B cell (primary cell): ENCODE data around the gene ZNF268. TPM values are rescaled to one million over a fixed set of nuclear protein-coding genes. Genes with fewer than 3 reads are reported as not detected.

Experiments used
- ATAC-seq: fragments of 200-7000 bp; cut with Tn5 transposase; one replicate; pipeline ENCODE4 v1.10.0; 2021; ENCODE audit warnings: low read depth, mild to moderate bottlenecking, moderate number of reproducible peaks, moderate library complexity
- CTCF ChIA-PET: fragments of 350-600 bp; sonication (Branson Sonifier 250); formaldehyde crosslinking; loops from one replicate; lab custom pipeline; 2021; ENCODE audit warnings: antibody characterized with exemption, inconsistent platforms; lab: Charles Lee
- POLR2A ChIA-PET: fragments of 350-600 bp; sonication (Branson Sonifier 250); formaldehyde crosslinking; loops from one replicate; lab custom pipeline; 2021; ENCODE audit warnings: antibody characterized with exemption; lab: Charles Lee
- DNase-seq: peaks from one replicate; pipeline ENCODE4 v3.0.0; 2013
- H2AFZ ChIP-seq: 2 replicates; pipeline ENCODE4 v1.6.1; 2012; ENCODE audit warnings: mild to moderate bottlenecking, low read depth, low read length; ENCODE audit not compliant: insufficient read depth, poor library complexity, severe bottlenecking
- H3K27ac ChIP-seq, 2 donors: 1 replicate in 1 of 2; 2 replicates in 1 of 2; pipeline ENCODE4 v1.5.1; 2012 to 2013; ENCODE audit warnings: low read length in 2 of 2, mild to moderate bottlenecking in 2 of 2, moderate library complexity in 1 of 2
- H3K27me3 ChIP-seq, 4 experiments: fragments of 200-600 bp in 1 of 4; sonication (generic) in 1 of 4; replicated peaks in 1 of 4; 1 replicate in 2 of 4; 2 replicates in 2 of 4; pipeline versions ENCODE4 v1.6.1 to v1.7.0; 2013 to 2016; ENCODE audit warnings: low read length in 3 of 4, mild to moderate bottlenecking in 2 of 4, mixed read lengths in 1 of 4, moderate library complexity in 1 of 4; ENCODE audit not compliant: insufficient read depth in 4 of 4, control insufficient read depth in 3 of 4; ENCODE audit errors: control extremely low read depth in 1 of 4
- H3K36me3 ChIP-seq, 2 experiments: replicated peaks in 1 of 2; 1 replicate in 1 of 2; 2 replicates in 1 of 2; pipeline versions ENCODE4 v1.6.1 to v1.7.1; 2013; ENCODE audit warnings: low read length in 1 of 2; ENCODE audit not compliant: insufficient read depth in 2 of 2, control insufficient read depth in 1 of 2; ENCODE audit errors: control extremely low read depth in 1 of 2, extremely low read depth in 1 of 2
- H3K4me1 ChIP-seq, 2 donors: fragments of 200-600 bp in 1 of 2; sonication (generic) in 1 of 2; 1 replicate in 1 of 2; 2 replicates in 1 of 2; pipeline versions ENCODE4 v1.5.1 to v1.6.1; 2013 to 2017; ENCODE audit warnings: low read length in 2 of 2; ENCODE audit not compliant: control insufficient read depth in 2 of 2, insufficient read depth in 2 of 2
- H3K4me2 ChIP-seq: replicated peaks from 2 replicates; pipeline ENCODE3; 2012; ENCODE audit warnings: mild to moderate bottlenecking, low read depth, low read length; ENCODE audit not compliant: poor library complexity, severe bottlenecking
- H3K4me3 ChIP-seq, 5 experiments: fragments of 200-600 bp in 1 of 5; sonication (generic) in 1 of 5; 1 replicate in 3 of 5; 2 replicates in 2 of 5; pipeline versions ENCODE4 v1.5.1 to v1.7.0; 2011 to 2016; ENCODE audit warnings: low read length in 4 of 5, mild to moderate bottlenecking in 4 of 5, low read depth in 2 of 5, control low read depth in 1 of 5, moderate library complexity in 1 of 5; ENCODE audit not compliant: insufficient read depth in 1 of 5; ENCODE audit errors: control extremely low read depth in 1 of 5, extremely low read depth in 1 of 5
- H3K79me2 ChIP-seq: fragments of 200-600 bp; sonication (generic); one replicate; pipeline ENCODE4 v1.6.0; 2016; ENCODE audit warnings: low read length; ENCODE audit not compliant: control insufficient read depth, insufficient read depth
- H3K9ac ChIP-seq: fragments of 200-600 bp; sonication (generic); 2 replicates; pipeline ENCODE4 v1.6.1; 2017; ENCODE audit warnings: mild to moderate bottlenecking, low read length, moderate library complexity
- H3K9me3 ChIP-seq, 3 donors: one replicate each; pipeline versions ENCODE4 v1.6.1 to v1.7.1; 2013; ENCODE audit warnings: low read length in 2 of 3; ENCODE audit not compliant: control insufficient read depth in 2 of 3, insufficient read depth in 1 of 3; ENCODE audit errors: control extremely low read depth in 1 of 3
- H4K20me1 ChIP-seq: 2 replicates; pipeline ENCODE4 v1.6.0; 2012; ENCODE audit warnings: mild to moderate bottlenecking, low read length; ENCODE audit not compliant: insufficient read depth, control insufficient read depth, poor library complexity, severe bottlenecking
- H3K27ac Mint-ChIP-seq: one replicate; pipeline ENCODE4 v1.8.0; 2021; ENCODE audit warnings: mixed read lengths
- H3K27me3 Mint-ChIP-seq: one replicate; pipeline ENCODE4 v1.8.0; 2021; ENCODE audit warnings: mixed read lengths
- H3K4me1 Mint-ChIP-seq: one replicate; pipeline ENCODE4 v1.8.0; 2021; ENCODE audit warnings: mixed read lengths
- H3K4me3 Mint-ChIP-seq: one replicate; pipeline ENCODE4 v1.8.0; 2021; ENCODE audit warnings: mixed read lengths
- H3K9me3 Mint-ChIP-seq: one replicate; pipeline ENCODE4 v1.8.0; 2022; ENCODE audit warnings: mixed read lengths; ENCODE audit not compliant: insufficient read depth
- CTCF ChIP-seq: fragments of 200-600 bp; IDR thresholded peaks from one replicate; pipeline ENCODE4 v1.8.0; 2022; ENCODE audit warnings: antibody characterized with exemption, mild to moderate bottlenecking
- EZH2 ChIP-seq: IDR thresholded peaks from 2 replicates; pipeline ENCODE4 v1.6.1; 2012; ENCODE audit warnings: borderline replicate concordance, low read depth, mild to moderate bottlenecking, moderate library complexity, low read length; ENCODE audit not compliant: insufficient read depth, poor library complexity, severe bottlenecking
- WGBS: methylation state at CpG from one replicate; pipeline ENCODE4 v1.1.5; 2013; ENCODE audit warnings: missing lambda C conversion rate; ENCODE audit not compliant: insufficient coverage; 5-methylcytosine and 5-hydroxymethylcytosine counted together
- intact Hi-C: fragments of 100-400 bp; cut with micrococcal nuclease; formaldehyde crosslinking; loops from one replicate; pipeline ENCODE4 v1.10.0; 2022
- polyA plus RNA-seq: library from polyadenylated mRNA; depleted of rRNA; stranded (reverse); fragments of >200 nt; gene quantifications from 2 replicates; pipeline ENCODE4 v1.2.3, GENCODE V29; 2012
- total RNA-seq, 2 donors: library from RNA; stranded (reverse); fragments of 120-200 nt in 1 of 2; gene quantifications; 1 replicate in 1 of 2; 2 replicates in 1 of 2; pipeline versions ENCODE4 v1.2.3 to v1.2.4, GENCODE V29; 2013 to 2022

The ZNF268 gene
- total and polyA plus RNA-seq, 2 donors (not counting 1 experiment from before 2014, with no cell fraction given): 4.1 to 37.1 TPM

GRCh38 chr12:133233006-133233405, 51.7 kb downstream of the ZNF268 start:
- POLR2A ChIA-PET: no interaction called here
- Histone ChIP-seq H3K36me3 (no peaks in the 10 kb centered on the region), H2AFZ (no peak overlapping the region), H3K27ac (no peak overlapping the region), H3K79me2 (no peaks in the 10 kb centered on the region), H3K4me1 (no peaks in the 10 kb centered on the region), H3K27me3 (no peaks in the 10 kb centered on the region), H4K20me1 (no peaks in the 10 kb centered on the region), H3K9ac (no peak overlapping the region), H3K4me3 (no peak overlapping the region), H3K9me3 (peaks cover 0 to 77% (median 0%) of the 10 kb centered on the region in 3 donors), H3K4me2 (no peak overlapping the region)
- WGBS: 89% methylated on average over 6 of the region's 6 CpGs
- no peak overlapping the region for H3K4me3 Mint-ChIP-seq
- DNase-seq: no peak
- TF ChIP-seq EZH2: no peak
- TF ChIP-seq CTCF: no peak
- no peaks in the 10 kb centered on the region for H3K27me3 Mint-ChIP-seq
- intact Hi-C loops: no loop called here
- ATAC-seq: no peak
- no peaks in the 10 kb centered on the region for H3K4me1 Mint-ChIP-seq
- CTCF ChIA-PET: no interaction called here
- no peak overlapping the region for H3K27ac Mint-ChIP-seq
- H3K9me3 Mint-ChIP-seq: no peaks in the 10 kb centered on the region

GRCh38 chr12:133233993-133234564, 52.8 kb downstream of the ZNF268 start:
- H3K9me3 Mint-ChIP-seq: no peaks in the 10 kb centered on the region
- H3K4me1 ChIP-seq: no peaks in the 10 kb centered on the region
- no peak overlapping the region for H3K9ac ChIP-seq
- H2AFZ ChIP-seq: no peak overlapping the region
- no peaks in the 10 kb centered on the region for H3K79me2 ChIP-seq
- POLR2A ChIA-PET: no interaction called here
- H3K27me3 Mint-ChIP-seq: no peaks in the 10 kb centered on the region
- no peaks in the 10 kb centered on the region for H3K27me3 ChIP-seq
- H3K4me3 Mint-ChIP-seq: no peak overlapping the region
- ATAC-seq: no peak
- H3K27ac ChIP-seq: no peak overlapping the region
- no peaks in the 10 kb centered on the region for H3K36me3 ChIP-seq
- no peak overlapping the region for H3K27ac Mint-ChIP-seq
- H4K20me1 ChIP-seq: no peaks in the 10 kb centered on the region
- H3K9me3 ChIP-seq: peaks cover 0 to 72% (median under 1%) of the 10 kb centered on the region in 3 donors
- WGBS: 94% methylated on average over 18 of the region's 18 CpGs
- no peaks in the 10 kb centered on the region for H3K4me1 Mint-ChIP-seq
- intact Hi-C loops: no loop called here
- TF ChIP-seq CTCF (no peak), EZH2 (no peak)
- DNase-seq: no peak
- CTCF ChIA-PET: no interaction called here
- no peak overlapping the region for H3K4me3 ChIP-seq
- no peak overlapping the region for H3K4me2 ChIP-seq
